Vagina (tissue), 2 donors: ENCODE data around the gene WNT7B.

Experiments
- CTCF ChIP-seq, 3 experiments: fragments of 450-650 bp in 2 of 3; fragments of 200-600 bp in 1 of 3; sonication (generic) in 1 of 3; IDR thresholded peaks; one replicate each; pipeline ENCODE4 v1.5.1; 2017 to 2019; ENCODE audit warnings: antibody characterized with exemption in 3 of 3, mild to moderate bottlenecking in 2 of 3, moderate library complexity in 2 of 3
- POLR2A ChIP-seq, 2 donors: fragments of 450-650 bp; IDR thresholded peaks; one replicate each; pipeline ENCODE4 v1.6.1; 2017; ENCODE audit warnings: antibody characterized with exemption in 2 of 2, mild to moderate bottlenecking in 2 of 2, moderate library complexity in 2 of 2
- POLR2AphosphoS5 ChIP-seq, 2 donors: sonication (generic); formaldehyde crosslinking; IDR thresholded peaks; one replicate each; pipeline ENCODE4 v1.9.0; 2017; ENCODE audit warnings: antibody characterized with exemption in 2 of 2, mild to moderate bottlenecking in 2 of 2, low read depth in 1 of 2; ENCODE audit not compliant: insufficient read depth in 1 of 2

- no peak for TF ChIP-seq CTCF (IDR thresholded peaks at IDR 0.05)
- TF ChIP-seq POLR2AphosphoS5 (IDR thresholded peaks at IDR 0.05; ENCODE audit: insufficient read depth in 1 of 2, low read depth in 1 of 2), result no peak
- no peak for TF ChIP-seq POLR2A (IDR thresholded peaks at IDR 0.05)
Measured at GRCh38 chr22:46017166-46017565, 40.2 kb upstream of the WNT7B start.
